GM18499 (cell line): ENCODE measurements around the gene GDNF.

Source experiments
- ATAC-seq: cut with Tn5 transposase; IDR thresholded peaks from one replicate; pipeline ENCODE4 v1.9.1; 2021; ENCODE audit warnings: moderate number of reproducible peaks; ENCODE audit not compliant: insufficient read depth, unreplicated experiment

Gene GDNF

GRCh38 chr5:37849641-37850040 lies 9.8 kb upstream of the GDNF start:
- no peak for ATAC-seq

GRCh38 chr5:37847978-37848425 lies 8.2 kb upstream of the GDNF start:
- ATAC-seq: no peak

DNA sequence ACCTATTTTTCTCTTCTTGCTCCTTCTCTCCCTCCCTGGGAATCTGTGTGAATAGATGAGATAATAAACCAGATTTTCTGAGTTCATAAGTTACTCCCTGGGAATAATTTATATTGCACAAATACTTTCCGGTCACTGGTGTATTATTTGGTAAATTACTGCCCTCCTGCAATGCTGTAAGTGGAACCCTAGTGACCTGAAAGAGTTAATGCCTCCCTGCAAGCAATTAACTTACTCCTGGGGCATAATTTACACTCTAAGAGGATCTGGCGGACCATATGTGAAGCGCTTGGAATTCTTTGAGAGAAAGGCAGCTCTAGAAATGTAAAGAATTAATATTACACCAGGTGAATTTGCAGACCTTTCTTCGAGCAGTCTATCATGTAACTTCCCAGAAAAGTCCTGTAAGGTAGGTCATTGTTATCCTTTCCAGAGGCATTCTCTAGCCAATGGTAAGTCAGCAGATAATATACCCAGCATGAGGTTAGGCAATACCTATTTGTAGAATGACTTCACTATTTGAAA lies 7.0 kb upstream of the GDNF start:
- no peak for ATAC-seq

- no peak for ATAC-seq
Observed at GRCh38 chr5:37844009-37844408, 4.2 kb upstream of the GDNF start.

GRCh38 chr5:37842048-37842447 lies 2.2 kb upstream of the GDNF start:
- ATAC-seq: no peak

GRCh38 chr5:37841203-37841602 lies 1.4 kb upstream of the GDNF start:
- ATAC-seq: no peak

GRCh38 chr5:37840053-37841034 lies 503 bp upstream of the GDNF start:
- ATAC-seq: no peak

DNA sequence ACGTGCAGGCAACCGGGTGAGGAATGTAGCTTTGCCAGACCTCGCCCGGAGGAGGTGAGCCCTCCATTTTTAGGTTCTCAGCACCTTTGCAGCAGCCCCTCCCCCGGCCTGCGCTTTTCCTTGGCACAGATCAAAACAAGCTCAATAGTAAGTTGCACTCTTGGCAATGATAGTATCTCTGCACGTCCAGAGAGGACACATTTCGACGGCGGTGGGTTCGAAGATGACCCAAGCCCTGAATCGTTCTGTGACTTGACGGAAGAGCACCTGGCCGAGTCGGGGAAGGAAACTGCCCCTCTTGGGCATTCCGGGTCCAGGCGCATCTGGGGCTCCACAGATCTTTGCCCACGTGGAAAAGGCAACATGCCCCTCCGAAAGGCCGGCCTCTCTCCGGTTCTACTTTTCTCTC lies 904 bp downstream of the GDNF start:
- no peak for ATAC-seq

DNA sequence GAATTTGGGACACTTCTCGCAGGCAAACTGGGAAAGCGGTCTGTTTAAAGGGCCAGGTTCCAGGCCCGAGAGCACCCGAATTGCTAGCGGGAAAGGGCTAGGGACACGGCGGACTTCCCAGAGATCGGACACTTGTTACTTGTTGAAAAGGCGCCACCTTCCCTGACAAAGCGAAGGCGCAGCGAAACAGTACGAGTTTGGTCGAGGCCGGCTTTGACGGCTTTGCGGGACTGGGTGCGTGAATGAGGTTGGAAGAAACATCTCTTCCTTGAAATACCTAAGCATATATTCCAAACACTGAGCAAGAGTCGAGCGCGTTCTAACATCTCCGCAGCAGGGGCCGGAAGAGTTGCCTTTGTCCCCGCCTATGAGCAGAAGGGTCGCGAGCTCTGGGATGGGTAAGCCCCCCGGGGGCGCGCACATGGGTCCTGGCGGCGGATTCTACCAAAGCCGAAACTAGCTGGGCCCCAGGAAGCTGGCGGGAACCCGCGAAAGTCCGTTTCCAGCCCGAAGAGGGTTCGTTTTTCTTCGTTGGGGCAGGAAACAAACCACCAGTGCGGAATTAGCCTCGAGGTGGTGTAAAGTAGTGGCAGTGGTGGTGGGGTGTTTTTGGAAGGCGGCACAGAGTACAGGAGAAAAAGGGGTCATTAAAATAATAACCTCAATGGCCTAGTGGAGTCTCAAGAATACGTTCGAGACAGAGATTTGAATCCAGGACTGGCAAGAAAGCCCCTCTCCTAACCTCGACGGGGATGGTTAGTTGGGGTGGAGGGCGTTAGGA lies 1.5 kb downstream of the GDNF start:
- no peak for ATAC-seq

- no peak for ATAC-seq
Observed at GRCh38 chr5:37837414-37838032, 2.3 kb downstream of the GDNF start.

- no peak for ATAC-seq
Observed at GRCh38 chr5:37836592-37837413, 3.0 kb downstream of the GDNF start.

GRCh38 chr5:37836235-37836591 lies 3.6 kb downstream of the GDNF start:
- ATAC-seq: no peak

GRCh38 chr5:37835380-37835973 lies 4.4 kb downstream of the GDNF start:
- ATAC-seq: no peak

DNA sequence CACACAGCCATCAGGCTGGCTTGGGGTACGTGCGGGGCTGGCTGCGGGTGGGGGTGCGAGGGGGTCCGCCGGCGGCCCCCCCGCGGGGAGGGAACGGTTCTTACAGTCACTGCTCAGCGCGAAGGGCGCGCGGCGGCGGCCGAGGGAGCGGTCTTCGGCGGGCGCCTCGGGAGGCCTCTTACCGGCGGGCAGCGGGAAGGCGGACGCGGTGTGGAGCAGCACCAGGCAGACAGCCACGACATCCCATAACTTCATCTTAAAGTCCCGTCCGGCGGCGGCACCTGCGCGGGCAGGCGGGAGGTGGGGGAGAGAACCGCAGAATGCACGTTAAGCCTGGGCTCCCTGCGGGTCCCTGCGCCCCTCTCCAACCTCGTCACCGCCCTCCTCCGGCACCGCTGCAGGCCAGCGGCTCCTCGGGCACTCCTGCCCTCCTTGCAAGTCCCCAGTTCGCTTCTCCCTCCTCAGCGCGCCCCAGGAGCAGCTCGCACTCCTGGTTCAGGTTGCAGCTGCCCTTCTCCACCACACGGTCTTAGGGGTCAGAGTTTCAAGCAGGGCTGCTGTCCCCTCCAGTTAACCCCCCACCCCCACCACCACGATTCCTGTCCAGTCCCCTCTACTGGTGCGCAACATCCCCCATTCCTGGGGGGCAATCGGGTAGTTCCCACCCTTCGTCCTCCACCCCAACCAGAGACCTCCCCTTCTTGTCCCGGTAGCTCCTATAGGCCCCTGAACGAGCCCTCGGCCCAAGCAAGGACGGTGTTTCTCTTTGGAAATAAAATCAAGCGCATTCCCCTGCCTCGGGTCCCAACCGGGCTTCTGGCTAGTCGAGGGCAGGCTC lies 5.1 kb downstream of the GDNF start:
- no peak for ATAC-seq

DNA sequence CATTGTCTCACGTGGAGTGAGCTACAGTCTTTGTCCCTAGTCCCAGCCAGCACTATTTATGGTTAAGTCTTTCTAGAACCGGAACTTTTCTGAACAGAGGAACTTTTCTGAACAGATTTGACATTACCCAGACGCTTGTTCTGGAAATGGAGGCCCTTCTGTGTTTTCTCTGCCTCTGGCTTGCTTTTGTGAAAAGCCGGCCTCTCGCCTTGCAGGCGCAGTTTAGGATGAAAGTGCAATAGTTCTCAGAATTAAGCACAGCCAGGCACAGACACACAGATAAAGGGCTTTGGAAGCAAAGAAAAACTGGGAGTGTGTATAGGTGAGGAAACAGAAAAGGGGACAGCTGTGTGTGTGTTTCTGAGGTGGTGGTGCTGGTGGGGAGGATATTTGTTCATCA lies 5.9 kb downstream of the GDNF start:
- no peak for ATAC-seq

DNA sequence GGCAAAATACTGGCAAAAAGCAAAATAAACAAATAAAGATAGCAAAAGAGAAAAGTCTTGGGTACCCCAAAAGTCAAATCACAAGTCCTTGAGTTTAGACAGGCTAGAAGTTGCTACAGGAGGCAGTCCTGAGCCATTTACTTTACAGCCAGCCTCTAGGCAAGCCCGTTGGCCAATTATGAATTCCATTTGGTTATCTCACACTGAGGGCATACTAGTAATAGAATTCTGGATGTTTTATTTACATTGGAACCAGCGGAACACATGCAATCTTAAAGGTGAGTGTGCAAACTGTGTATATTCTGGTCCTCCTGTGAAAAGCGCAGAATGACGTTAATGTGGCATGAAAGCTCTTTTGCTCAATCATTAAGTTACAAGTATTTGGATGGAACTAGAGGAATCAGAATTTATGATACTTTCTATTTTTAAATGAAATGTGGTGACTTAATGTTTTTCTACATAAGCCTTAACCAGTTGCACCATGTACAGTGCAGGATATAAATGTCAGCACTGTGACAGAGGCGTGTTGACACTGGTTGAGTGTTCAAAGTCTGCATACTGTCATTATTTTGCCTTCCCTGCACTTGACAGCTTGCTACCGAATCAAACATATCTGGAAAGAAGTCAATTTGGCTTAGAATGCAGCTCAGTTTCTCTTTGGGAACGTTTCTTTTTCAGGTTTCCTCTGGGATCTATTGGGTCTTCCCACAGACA lies 7.9 kb downstream of the GDNF start:
- ATAC-seq: no peak

DNA sequence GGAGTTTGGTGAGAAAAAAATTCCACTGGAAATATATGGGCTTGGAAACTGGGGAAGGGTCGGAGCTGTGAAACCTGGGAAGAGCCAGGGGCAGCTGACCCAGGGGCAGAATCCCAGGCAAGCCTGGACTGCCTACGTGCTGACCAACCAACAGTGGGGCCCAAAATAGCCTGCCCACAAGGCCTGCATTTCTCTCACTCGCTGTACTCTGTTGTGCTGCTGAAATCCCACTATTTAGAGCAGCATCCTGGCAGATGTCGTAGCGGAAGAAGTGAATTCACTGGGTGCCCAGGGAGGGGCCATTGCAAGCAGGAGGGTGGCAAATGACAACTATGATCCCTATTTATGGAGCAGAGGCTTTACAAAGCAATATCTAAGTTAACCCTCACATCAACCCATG lies 9.5 kb downstream of the GDNF start:
- ATAC-seq: no peak

GRCh38 chr5:37825334-37825915 lies 14.4 kb downstream of the GDNF start:
- no peak for ATAC-seq
